Loucy (cell line): ENCODE results near the gene CAMK2G.

Experiments
- H2AFZ ChIP-seq: fragments of 200-600 bp; sonication (generic); 2 replicates; pipeline ENCODE4 v1.6.0; 2016; ENCODE audit warnings: antibody characterized with exemption, mild to moderate bottlenecking, low read length, moderate library complexity
- H3F3A ChIP-seq: fragments of 200-600 bp; 2 replicates; pipeline ENCODE4 v1.6.0; 2016; ENCODE audit warnings: antibody characterized with exemption, low read depth, mild to moderate bottlenecking
- H3K27me3 ChIP-seq: fragments of 200-600 bp; sonication (generic); 2 replicates; pipeline ENCODE4 v1.6.1; 2014; ENCODE audit warnings: low read length, mild to moderate bottlenecking; ENCODE audit not compliant: insufficient read depth, poor library complexity, severe bottlenecking
- H3K36me3 ChIP-seq: fragments of 200-600 bp; sonication (generic); 2 replicates; pipeline ENCODE4 v1.6.1; 2016; ENCODE audit warnings: low read length; ENCODE audit not compliant: insufficient read depth
- H3K4me1 ChIP-seq: fragments of 200-600 bp; sonication (generic); 2 replicates; pipeline ENCODE4 v1.5.1; 2014; ENCODE audit warnings: low read length, mild to moderate bottlenecking; ENCODE audit not compliant: insufficient read depth, poor library complexity, severe bottlenecking
- H3K4me2 ChIP-seq: fragments of 200-600 bp; sonication (generic); 2 replicates; pipeline ENCODE4 v1.6.0; 2014; ENCODE audit warnings: antibody characterized with exemption, low read length, low read depth, mild to moderate bottlenecking; ENCODE audit not compliant: poor library complexity, severe bottlenecking
- H3K4me3 ChIP-seq: fragments of 200-600 bp; sonication (generic); 2 replicates; pipeline ENCODE4 v1.5.1; 2014; ENCODE audit warnings: low read length, mild to moderate bottlenecking, mixed read lengths; ENCODE audit not compliant: poor library complexity, severe bottlenecking
- H3K79me2 ChIP-seq: fragments of 200-600 bp; sonication (generic); 2 replicates; pipeline ENCODE4 v1.6.1; 2014; ENCODE audit warnings: low read length; ENCODE audit not compliant: insufficient read depth
- H3K9ac ChIP-seq: fragments of 200-600 bp; sonication (generic); 2 replicates; pipeline ENCODE4 v1.6.0; 2014; ENCODE audit warnings: mild to moderate bottlenecking, low read depth, low read length, moderate library complexity; ENCODE audit not compliant: poor library complexity, severe bottlenecking
- H3K9me2 ChIP-seq: fragments of 200-600 bp; sonication (generic); replicated peaks from 2 replicates; pipeline ENCODE4 v1.6.1; 2016; ENCODE audit warnings: low read depth, low read length, mixed read lengths
- H3K9me3 ChIP-seq: fragments of 200-600 bp; sonication (generic); 2 replicates; pipeline ENCODE4 v1.6.1; 2014; ENCODE audit warnings: mild to moderate bottlenecking, antibody characterized with exemption, low read length, low read depth; ENCODE audit not compliant: insufficient read depth
- H4K20me1 ChIP-seq: fragments of 200-600 bp; sonication (generic); 2 replicates; pipeline ENCODE4 v1.6.0; 2014; ENCODE audit warnings: antibody characterized with exemption, low read length, mild to moderate bottlenecking; ENCODE audit not compliant: insufficient read depth, poor library complexity, severe bottlenecking
- EZH2phosphoT487 ChIP-seq: fragments of 200-600 bp; IDR thresholded peaks from 2 replicates; pipeline ENCODE4 v1.6.1; 2018; ENCODE audit warnings: antibody characterized with exemption, mild to moderate bottlenecking, moderate library complexity, borderline replicate concordance
- TF ChIP-seq, protein P1 (sequence below): fragments of 200-600 bp; sonication (generic); conservative IDR thresholded peaks from 2 replicates; pipeline ENCODE4 v1.5.1; 2014; ENCODE audit warnings: mild to moderate bottlenecking, antibody characterized with exemption, low read length

Gene CAMK2G

GRCh38 chr10:73864229-73864628 lies 10.1 kb downstream of the CAMK2G start:
- Histone ChIP-seq H3K9me2 (no peaks in the 10 kb centered on the region), H3K4me1 (peaks cover 77% of the 10 kb centered on the region), H3K4me3 (no peak overlapping the region), H2AFZ (no peak overlapping the region), H3K9ac (peak overlapping the region; percentile 81), H3K27me3 (no peaks in the 10 kb centered on the region), H3F3A (peaks cover 10% of the 10 kb centered on the region), H3K4me2 (peak overlapping the region; percentile 96), H3K79me2 (peaks cover 93% of the 10 kb centered on the region), H3K36me3 (peaks cover 36% of the 10 kb centered on the region; the same call in 1 of the 2 replicates), H4K20me1 (no peaks in the 10 kb centered on the region), H3K9me3 (no peaks in the 10 kb centered on the region)
- no peak for TF ChIP-seq EZH2phosphoT487
- TF ChIP-seq, protein P1, sequence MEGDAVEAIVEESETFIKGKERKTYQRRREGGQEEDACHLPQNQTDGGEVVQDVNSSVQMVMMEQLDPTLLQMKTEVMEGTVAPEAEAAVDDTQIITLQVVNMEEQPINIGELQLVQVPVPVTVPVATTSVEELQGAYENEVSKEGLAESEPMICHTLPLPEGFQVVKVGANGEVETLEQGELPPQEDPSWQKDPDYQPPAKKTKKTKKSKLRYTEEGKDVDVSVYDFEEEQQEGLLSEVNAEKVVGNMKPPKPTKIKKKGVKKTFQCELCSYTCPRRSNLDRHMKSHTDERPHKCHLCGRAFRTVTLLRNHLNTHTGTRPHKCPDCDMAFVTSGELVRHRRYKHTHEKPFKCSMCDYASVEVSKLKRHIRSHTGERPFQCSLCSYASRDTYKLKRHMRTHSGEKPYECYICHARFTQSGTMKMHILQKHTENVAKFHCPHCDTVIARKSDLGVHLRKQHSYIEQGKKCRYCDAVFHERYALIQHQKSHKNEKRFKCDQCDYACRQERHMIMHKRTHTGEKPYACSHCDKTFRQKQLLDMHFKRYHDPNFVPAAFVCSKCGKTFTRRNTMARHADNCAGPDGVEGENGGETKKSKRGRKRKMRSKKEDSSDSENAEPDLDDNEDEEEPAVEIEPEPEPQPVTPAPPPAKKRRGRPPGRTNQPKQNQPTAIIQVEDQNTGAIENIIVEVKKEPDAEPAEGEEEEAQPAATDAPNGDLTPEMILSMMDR = no peak

- no peak overlapping the region for H3K4me3 ChIP-seq
- TF ChIP-seq, protein P1 = no peak
- no peak for TF ChIP-seq EZH2phosphoT487
- peaks cover 4% of the 10 kb centered on the region for H4K20me1 ChIP-seq
- H3K79me2 ChIP-seq = peaks cover 93% of the 10 kb centered on the region
- H3K4me2 ChIP-seq = peak overlapping the region; percentile 12
- H3K9ac ChIP-seq = peak overlapping the region; percentile 81
- peaks cover 10% of the 10 kb centered on the region for H3F3A ChIP-seq
- H3K9me2 ChIP-seq = no peaks in the 10 kb centered on the region
- no peak overlapping the region for H2AFZ ChIP-seq
- no peaks in the 10 kb centered on the region for H3K9me3 ChIP-seq
- H3K27me3 ChIP-seq = no peaks in the 10 kb centered on the region
- H3K36me3 ChIP-seq = peaks cover 46% of the 10 kb centered on the region; the same call in 1 of the 2 replicates
- H3K4me1 ChIP-seq = peaks cover 77% of the 10 kb centered on the region
Measured at GRCh38 chr10:73863039-73863817, 11.1 kb downstream of the CAMK2G start.

- Histone ChIP-seq H3K4me3 (no peak overlapping the region), H3K4me2 (peak overlapping the region; percentile 12), H3F3A (peaks cover 14% of the 10 kb centered on the region), H3K9me3 (no peaks in the 10 kb centered on the region), H2AFZ (no peak overlapping the region), H3K4me1 (peaks cover 77% of the 10 kb centered on the region), H3K36me3 (peaks cover 49% of the 10 kb centered on the region; the same call in 1 of the 2 replicates), H3K27me3 (no peaks in the 10 kb centered on the region), H3K9me2 (no peaks in the 10 kb centered on the region), H4K20me1 (peaks cover 14% of the 10 kb centered on the region), H3K9ac (no peak overlapping the region), H3K79me2 (peaks cover 93% of the 10 kb centered on the region)
- TF ChIP-seq, protein P1 = no peak
- no peak for TF ChIP-seq EZH2phosphoT487
Measured at GRCh38 chr10:73862011-73862410, 12.3 kb downstream of the CAMK2G start.
